HG03575 (cell line): ENCODE data around the gene ZNF280A.
"Not testable (repeated sequence)": the region's sequence is repeated elsewhere in the genome, so short reads cannot be mapped to it uniquely, and the experiment has no call there.

Source experiments
- ATAC-seq: cut with Tn5 transposase; IDR thresholded peaks from one replicate; pipeline ENCODE4 v1.9.1; 2021; ENCODE audit not compliant: unreplicated experiment, insufficient number of reproducible peaks, low FRiP score; ENCODE audit errors: extremely low read depth

ZNF280A gene

DNA sequence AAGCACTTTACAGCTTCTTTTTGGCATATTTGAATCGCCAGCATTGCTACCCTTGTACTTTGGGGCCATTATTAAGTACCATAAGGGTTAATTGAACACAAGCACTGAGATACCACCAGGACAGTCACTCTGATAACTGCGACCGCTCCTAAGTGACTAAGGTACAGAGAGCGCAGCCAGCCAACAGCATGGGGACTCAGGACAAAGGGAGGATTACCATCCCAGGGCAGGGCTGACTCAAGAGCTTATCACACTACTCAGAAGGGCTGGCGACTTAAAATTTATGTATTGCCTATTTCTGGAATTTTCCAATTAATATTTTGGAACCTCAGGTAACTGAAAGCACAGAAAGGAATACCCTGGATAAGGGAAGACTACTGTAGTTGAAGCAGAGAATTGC is 479 bp downstream of the ZNF280A start:
- ATAC-seq: no peak

DNA sequence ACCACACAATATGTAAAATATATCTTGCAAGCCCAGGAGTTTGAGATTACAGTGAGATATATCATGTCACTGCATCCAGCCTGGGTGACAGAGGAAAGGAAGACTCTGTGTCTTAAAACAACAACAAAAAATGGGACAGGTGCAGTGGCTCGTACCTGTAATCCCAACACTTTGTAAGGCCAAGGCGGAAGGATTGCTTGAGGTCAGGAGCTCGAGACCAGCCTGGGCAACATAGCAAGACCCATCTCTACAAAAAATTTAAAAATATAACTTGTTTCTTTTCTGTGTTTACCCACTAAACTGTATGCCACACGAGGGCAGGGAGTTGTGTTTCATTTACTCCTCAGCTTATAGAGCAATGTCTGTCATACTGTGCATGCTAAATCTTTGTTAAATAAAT is 3.1 kb downstream of the ZNF280A start:
- ATAC-seq: no peak

DNA sequence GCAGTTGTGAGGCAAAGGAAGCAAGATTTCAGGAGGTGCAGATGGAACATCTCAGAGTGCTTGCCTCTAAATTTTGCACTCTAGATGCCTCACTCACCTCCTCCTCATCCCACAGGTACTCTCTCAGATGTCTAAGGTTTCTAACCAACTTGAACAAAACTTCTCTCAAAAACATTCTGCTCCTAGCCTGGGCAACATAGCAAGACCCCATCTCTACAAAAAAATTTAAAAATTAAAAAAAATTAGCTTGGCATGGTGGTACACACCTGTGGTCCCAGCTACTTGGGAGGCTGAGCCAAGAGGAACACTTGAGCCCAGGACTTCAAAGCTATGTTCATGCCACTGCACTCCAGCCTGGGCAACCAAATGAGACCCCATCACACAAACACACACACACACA is 4.2 kb downstream of the ZNF280A start:
- ATAC-seq: no peak

DNA sequence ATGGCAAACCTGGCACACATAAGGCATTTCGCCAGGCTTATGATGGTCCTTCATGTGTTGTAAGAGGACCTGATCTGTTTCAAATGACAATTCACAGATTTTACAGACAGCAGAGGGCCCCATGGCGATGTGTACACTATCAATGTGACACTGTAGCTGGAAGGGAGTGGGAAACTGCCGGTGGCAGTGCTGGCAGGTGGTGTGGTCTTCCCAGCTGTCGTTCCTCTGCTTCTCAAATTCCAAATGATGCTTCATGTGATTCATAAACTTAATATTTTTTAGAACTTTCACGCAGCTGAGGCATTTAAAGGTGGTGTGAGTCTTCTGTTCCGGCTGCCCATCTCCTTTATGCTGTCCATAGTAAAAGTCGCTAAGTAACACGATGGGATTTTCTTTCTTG is 5.6 kb downstream of the ZNF280A start:
- not testable (repeated sequence) for ATAC-seq

DNA sequence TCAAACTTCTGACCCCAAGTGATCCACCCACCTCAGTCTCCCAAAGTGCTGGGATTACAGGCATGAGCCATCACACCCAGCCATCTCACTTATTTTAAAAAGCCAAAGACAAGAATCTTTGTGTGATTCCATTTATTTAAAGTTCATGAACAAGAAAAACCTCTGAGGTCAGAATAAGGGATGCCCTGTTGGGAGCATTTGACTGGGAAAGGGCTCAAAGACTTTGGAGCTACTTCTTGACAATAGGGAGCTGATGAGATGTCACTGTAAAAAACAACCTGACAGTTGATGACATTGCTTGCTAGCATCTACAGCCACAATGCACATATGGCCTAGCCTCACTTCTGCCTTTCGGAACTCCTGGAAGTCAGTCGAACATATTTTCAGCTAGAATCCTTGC is 6.5 kb downstream of the ZNF280A start:
- no peak for ATAC-seq

DNA sequence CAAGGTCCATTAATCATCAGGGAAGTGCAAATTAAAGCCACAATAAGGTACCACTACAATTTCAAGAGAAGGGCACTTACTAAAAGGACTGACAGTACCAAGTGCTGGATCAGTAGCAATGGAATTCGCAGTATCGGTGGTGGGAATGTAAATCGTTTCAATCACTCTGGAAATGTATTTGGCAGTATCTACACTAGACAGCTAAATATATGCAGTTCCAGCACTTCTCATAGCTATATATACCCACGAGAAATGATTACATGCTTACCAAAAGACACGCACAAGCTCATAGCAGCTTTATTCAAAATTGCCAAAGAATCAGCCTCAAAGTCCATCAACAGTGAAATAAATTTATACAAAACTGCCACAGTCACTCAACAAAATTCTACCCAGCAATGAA is 7.1 kb downstream of the ZNF280A start:
- no peak for ATAC-seq

DNA sequence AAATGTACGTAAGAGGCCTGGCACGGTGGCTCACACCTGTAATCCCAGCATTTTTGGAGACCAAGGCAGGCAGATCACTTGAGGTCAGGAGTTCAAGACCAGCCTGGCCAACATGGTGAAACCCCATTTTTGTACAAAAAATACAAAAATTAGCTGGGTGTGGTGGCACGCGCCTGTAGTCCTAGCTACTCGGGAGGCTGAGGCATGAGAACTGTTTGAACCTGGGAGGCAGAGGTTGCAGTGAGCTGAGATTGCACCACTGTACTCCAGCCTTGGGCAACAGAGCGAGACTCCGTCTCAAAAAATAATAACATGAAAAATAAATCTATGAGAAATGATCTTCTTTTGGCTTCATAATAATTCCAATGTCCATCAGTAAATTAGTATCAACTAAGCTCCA is 9.2 kb downstream of the ZNF280A start:
- not testable (repeated sequence) for ATAC-seq

DNA sequence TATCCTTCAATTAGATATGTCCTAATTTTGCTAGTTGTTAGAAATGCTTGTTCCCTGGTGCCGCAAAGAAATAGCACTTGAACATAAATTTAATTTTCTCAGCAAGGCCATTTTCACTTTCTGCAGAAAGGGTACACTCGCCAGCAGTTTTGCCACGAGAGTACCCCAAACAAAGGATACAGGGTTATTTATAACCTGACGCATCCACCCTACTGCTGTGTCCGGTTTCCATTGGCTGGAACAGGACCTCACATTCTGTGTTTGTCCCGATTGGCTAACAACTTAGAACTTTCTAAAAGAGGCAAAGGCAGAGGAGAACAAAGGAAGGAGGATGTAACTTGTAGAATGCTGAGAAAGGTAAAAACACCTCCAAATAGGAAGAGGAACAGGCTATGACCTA is 10.2 kb downstream of the ZNF280A start:
- ATAC-seq: not testable (repeated sequence)

DNA sequence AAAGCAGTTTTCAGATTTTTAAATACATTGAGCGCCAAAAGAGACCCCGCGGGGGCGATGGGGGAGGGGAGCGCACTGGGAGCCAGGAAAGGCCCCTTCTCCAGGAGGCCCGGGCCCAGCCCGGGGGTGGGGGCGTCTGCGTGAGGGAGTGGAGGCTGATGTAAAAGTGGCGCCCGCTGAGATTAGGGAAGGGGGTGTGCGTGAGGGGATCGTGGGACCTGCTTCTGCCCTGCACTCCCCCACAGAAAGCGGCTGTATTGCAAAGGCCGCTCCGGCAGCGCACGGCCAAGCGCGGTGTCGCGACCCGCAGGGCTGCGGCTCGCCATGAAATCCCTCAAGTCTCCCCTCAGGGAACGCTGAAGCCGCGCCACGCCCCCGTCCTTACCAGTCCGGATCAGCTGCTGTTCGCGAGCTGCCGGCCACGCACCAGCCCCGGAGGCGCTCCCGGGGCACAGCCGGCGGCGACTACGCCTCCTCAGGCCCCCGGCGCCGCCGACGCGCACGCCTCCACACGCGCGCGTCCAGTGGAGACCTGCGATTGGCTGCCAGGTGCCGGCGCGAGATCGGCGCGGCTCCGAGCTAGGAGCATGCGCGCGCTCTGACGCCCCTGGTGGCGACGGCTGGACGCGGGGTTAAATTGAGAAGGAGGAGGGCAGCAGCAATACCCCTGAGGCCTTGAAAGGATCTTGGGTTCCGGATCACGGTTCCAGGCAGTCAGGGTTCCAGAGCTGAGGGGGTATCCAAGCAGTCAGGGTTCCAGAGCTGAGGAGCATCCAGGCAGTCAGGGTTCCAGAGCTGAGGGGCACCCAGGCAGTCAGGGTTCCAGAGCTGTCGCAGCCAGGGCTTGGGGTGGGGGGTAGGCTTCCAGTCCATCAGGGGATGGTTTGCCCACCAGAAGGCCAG is 11.5 kb downstream of the ZNF280A start, which contains the start of gene ZNF280B:
Gene ZNF280B (minus strand): TSS at position 469 of the 903 bp plus-strand sequence. CDS start 19,344 bp downstream, outside the sequence.
- ATAC-seq: no peak

DNA sequence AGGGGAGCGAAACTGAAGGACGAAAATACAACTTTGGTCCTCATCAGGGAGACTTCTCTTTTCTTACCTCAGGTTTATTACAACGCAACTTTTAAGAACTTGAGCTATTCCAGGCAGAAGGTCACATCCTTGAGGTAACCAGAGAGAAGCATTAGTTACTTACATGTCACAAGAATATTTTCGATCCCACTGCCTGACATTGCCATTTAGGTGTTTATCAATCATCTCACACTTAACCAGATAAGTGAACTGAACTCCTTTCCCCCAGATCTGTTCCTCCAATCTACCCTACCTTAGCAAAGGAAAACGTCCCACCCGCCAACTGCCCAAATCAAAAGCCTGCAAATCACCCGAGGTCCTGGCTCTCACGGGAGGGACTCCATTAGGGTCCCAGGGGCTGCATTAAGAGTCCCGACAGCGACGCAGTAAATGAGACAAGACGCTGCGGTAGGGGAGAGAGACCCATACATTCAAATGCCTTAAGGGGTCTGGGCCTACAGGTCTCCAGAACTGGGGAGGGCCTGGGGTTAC is 12.3 kb downstream of the ZNF280A start:
- ATAC-seq: no peak

DNA sequence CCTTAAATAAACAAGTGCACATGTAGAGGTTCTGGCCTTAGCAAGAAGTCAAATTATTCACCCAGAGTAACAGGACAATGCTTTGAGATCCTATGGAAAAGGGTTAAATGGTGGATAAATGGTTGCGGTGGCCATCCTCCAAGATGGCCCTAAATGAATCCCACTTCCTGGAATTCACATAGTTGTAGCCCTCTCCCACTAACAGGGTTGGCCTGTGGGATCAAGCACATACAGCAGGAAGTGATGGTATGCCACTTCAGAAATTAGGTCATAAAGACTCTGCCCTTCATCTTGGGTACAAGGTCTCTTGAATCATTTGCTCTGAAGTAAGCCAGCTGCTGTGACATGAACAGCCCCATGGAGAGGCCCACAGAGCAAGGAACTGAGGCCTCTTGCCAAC is 13.3 kb downstream of the ZNF280A start:
- no peak for ATAC-seq

DNA sequence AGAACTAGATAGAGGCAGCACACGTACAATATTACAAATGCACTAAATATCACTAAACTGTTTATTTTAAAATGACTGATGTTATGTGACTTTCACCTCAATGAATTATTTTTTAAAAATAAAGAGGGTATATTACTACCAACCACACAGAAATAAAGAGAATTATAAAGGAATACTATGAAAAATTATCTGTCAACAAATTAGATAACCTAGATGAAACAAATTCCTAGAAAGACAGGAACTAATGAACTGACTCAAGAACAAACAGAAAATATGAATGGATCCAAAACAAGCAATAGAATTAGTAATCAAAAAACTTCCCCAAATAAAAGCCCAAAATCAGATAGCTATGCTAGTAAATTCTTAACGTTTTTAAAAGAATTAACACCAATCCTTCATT is 21.8 kb downstream of the ZNF280A start:
- no peak for ATAC-seq

DNA sequence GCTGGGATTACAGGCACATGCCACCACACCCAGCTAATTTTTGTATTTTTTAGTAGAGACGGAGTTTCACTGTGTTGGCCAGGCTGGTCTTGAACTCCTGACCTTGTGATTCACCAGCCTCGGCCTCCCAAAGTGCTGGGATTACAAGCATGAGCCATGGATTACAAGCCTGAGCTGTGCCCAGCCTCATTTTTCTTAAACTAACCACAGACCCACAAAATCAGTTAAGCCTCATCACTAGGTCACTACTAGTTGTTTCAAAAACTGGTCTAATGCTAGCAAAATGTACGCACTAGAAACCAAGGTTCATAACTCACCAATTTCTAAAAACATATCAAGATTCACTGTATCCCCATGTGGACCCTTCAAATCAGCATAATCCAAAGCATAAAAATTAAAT is 28.5 kb downstream of the ZNF280A start:
- ATAC-seq: not testable (repeated sequence)

DNA sequence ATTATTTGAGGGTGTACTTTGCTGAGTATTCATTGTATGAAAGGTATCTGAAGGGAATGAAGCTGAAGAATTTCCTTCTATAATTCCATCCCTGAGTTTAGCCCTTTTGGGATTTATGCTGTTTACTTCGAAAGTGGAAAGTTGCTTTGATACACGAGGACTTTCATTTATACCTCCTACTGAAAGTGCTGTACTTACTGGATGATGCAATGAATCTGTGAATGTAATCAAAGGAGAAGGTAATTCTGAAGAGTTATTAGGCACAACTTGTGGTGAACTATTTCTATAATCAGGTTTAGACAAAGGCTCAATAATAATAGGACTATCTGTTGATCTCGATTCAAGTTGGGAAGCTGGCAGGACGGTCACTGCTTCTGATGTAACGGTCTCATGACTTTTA is 31.3 kb downstream of the ZNF280A start:
- no peak for ATAC-seq

DNA sequence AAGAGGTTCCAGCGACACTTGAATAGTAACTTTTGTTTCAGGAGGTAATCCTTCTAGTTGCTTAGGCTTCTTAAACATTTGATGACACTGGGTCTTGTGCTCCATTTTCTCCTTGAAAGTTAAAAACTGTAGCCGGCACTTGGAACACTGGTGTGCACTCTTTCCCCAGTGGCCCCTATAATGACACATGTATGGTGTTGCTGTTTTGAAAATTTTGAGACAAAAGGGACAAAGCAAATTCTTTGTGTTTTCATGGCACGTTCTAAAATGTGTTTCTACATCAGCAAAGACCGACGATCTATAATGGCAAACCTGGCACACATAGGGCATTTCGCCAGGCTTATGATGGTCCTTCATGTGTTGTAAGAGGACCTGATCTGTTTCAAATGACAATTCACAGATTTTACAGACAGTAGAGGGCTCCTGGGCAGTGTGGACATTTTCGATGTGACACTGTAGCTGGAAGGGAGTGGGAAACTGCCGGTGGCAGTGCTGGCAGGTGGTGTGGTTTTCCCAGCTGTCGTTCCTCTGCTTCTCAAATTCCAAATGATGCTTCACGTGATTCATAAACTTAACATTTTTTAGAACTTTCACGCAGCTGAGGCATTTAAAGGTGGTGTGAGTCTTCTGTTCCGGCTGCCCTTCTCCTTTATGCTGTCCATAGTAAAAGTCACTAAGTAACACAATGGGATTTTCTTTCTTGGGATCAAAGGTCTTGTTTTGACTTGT is 32.0 kb downstream of the ZNF280A start:
- ATAC-seq: no peak

DNA sequence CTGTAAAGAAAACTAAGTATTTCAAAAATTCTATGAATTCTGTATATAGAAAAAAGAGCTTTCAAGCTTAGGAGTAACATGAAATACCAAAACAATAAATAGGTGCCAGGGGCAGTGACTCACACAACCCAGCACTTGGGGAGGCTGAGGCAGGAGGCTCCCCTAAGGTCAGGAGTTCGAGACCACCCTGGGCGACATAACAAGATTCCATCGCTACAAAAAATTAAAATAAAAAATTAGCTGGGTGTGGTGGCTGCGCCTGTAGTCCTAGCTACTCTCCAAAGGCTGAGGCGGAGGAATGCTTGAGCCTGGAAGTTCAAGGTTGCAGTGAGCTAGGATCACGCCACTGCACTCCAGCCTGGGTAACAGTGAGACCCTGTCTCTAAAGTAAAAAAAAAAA is 33.0 kb downstream of the ZNF280A start:
- ATAC-seq: no peak

DNA sequence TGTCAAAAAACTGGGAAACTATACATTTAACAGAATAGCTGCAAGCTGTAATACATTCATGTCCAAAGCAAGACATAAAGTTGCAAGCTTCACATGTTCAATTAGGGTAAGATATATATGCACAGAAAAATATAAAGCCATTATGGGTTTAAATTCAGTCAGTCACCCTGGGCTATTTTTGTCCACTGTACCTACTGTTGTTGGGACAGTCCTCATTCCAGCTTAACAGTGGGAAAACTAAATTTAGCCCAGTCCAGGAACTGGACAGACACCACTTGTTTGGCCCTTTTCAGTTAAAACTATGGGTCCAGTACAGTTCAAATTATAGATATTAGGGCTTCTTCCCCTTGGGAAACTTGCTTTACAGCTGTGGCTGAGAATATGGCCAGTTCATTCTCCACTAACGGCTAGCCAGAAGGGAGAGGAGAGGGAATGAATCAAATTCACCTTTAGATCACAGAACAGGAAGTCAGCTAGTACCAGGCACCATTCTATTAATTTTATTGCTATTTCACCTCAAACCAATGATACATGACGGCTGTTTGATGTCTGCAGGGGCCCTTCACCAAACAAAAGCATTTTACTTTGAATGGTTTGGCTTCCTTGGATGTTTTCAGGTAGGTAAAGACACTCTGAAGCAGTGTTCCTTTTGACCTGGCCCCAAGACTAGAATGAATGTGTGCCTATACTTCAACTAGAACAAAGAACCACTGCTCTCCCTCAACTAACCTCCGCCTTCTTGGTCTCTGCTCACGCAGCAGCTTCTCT is 33.8 kb downstream of the ZNF280A start:
- ATAC-seq: no peak

DNA sequence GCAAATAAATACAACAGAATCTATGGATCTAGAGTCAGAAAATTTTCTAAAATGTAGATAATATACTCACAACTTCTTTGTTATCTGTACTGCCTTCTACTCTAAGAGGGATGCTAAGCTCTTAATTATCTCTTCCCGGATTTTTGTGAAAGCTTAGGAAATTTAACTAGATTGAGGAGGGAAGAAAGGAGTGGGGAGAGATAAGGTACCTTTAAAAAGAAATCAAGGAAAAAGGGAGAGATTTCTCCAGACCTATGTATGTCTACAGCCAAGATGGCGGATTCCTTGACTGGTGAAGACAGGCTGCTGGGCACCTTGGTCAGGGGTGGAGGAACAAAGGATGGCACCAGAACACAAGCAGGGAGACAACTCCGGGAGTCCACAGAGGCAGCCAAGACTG is 34.5 kb downstream of the ZNF280A start:
- no peak for ATAC-seq

DNA sequence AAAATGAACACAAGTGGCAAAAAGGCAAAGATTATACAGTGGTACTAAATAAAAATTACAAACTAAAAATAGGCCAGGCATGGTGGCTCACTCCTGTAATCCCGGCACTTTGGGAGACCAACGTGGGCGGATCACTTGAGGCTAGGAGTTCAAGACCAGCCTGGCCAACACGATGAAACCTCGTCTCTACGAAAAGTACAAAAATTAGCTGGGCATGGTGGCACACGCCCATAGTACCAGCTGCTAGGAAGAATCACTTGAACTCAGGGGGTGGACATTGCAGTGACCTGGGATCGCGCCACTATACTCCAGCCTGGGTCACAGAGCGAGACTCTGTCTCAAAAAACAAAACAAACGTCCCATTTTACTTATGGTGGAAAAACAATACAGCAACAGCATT is 36.0 kb downstream of the ZNF280A start:
- no peak for ATAC-seq
